Breast epithelium (tissue), 3 donors: ENCODE measurements around the gene TATDN2.

Experiments used
- POLR2A ChIP-seq: fragments of 450-650 bp; IDR thresholded peaks from one replicate; pipeline ENCODE4 v1.6.1; 2016; ENCODE audit warnings: antibody characterized with exemption, mild to moderate bottlenecking, moderate library complexity
- POLR2AphosphoS5 ChIP-seq, 3 donors: sonication (generic); formaldehyde crosslinking; IDR thresholded peaks; one replicate each; pipeline ENCODE4 v1.6.1; 2017; ENCODE audit warnings: antibody characterized with exemption in 3 of 3
- TF ChIP-seq, protein P1 (sequence below), 3 donors: fragments of 450-650 bp; IDR thresholded peaks; one replicate each; pipeline ENCODE4 v1.5.1; 2016 to 2017; ENCODE audit warnings: antibody characterized with exemption in 3 of 3, mild to moderate bottlenecking in 3 of 3, moderate library complexity in 3 of 3

DNA sequence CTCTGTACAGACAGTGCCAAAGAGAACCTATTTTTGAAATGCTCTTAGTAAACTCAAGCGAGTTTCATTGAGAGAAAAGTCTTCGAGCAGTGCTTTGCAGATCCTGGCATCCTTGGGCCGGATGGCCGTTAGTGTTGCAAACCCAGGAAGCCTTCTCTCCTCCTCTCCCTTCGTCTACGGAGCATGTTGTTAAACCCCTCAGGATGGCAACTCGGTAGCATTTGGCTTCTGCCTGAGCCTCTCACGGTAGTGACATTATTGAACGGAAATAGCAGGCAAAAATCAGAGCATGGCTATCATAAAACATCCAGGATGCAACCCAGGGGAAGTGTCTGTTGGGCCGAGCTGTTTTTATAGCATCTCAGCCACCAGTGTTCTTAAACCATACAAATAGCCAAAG is 79.3 kb downstream of the TATDN2 start:
- TF ChIP-seq POLR2A (no peak), POLR2AphosphoS5 (IDR thresholded peaks at IDR 0.05) (no peak)
- TF ChIP-seq, protein P1, sequence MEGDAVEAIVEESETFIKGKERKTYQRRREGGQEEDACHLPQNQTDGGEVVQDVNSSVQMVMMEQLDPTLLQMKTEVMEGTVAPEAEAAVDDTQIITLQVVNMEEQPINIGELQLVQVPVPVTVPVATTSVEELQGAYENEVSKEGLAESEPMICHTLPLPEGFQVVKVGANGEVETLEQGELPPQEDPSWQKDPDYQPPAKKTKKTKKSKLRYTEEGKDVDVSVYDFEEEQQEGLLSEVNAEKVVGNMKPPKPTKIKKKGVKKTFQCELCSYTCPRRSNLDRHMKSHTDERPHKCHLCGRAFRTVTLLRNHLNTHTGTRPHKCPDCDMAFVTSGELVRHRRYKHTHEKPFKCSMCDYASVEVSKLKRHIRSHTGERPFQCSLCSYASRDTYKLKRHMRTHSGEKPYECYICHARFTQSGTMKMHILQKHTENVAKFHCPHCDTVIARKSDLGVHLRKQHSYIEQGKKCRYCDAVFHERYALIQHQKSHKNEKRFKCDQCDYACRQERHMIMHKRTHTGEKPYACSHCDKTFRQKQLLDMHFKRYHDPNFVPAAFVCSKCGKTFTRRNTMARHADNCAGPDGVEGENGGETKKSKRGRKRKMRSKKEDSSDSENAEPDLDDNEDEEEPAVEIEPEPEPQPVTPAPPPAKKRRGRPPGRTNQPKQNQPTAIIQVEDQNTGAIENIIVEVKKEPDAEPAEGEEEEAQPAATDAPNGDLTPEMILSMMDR (IDR thresholded peaks at IDR 0.05), result no peak
